ENCODE data around the gene SLC11A1.
A peak's percentile ranks its signal among the peaks of the same experiment; 100 is the strongest.

Gene SLC11A1

GRCh38 chr2:218406209-218406948 is 24.3 kb downstream of the SLC11A1 start:
- DNase-seq = peak; percentile 90 to 94

GRCh38 chr2:218406949-218407618 is 25.0 kb downstream of the SLC11A1 start:
- DNase-seq = no peak

GRCh38 chr2:218407717-218408116 is 25.6 kb downstream of the SLC11A1 start:
- DNase-seq = no peak

GRCh38 chr2:218418321-218418716 is 36.2 kb downstream of the SLC11A1 start:
- DNase-seq = no peak

GRCh38 chr2:218418717-218419458 is 36.8 kb downstream of the SLC11A1 start, which contains the start of gene VIL1:
Gene VIL1, plus strand, starts transcription at chr2:218419123. Its CDS starts 4,656 bp downstream, at chr2:218423779.
- DNase-seq = no peak

- no peak for DNase-seq
Observed at GRCh38 chr2:218419630-218420216, 37.6 kb downstream of the SLC11A1 start.

GRCh38 chr2:218421027-218421426 is 39.0 kb downstream of the SLC11A1 start:
- no peak for DNase-seq

- no peak for DNase-seq
Observed at GRCh38 chr2:218422403-218423086, 40.5 kb downstream of the SLC11A1 start.

- DNase-seq = no peak
Observed at GRCh38 chr2:218423584-218423983, 41.5 kb downstream of the SLC11A1 start.

GRCh38 chr2:218425531-218425930 is 43.5 kb downstream of the SLC11A1 start:
- DNase-seq = no peak

GRCh38 chr2:218427741-218428140 is 45.7 kb downstream of the SLC11A1 start:
- DNase-seq = no peak

- no peak for DNase-seq
Observed at GRCh38 chr2:218428846-218429558, 46.9 kb downstream of the SLC11A1 start.

GRCh38 chr2:218429911-218430692 is 48.0 kb downstream of the SLC11A1 start:
- no peak for DNase-seq

GRCh38 chr2:218430721-218431120 is 48.6 kb downstream of the SLC11A1 start:
- DNase-seq = no peak

- DNase-seq = no peak
Observed at GRCh38 chr2:218431878-218432277, 49.8 kb downstream of the SLC11A1 start.

GRCh38 chr2:218432676-218433365 is 50.7 kb downstream of the SLC11A1 start:
- DNase-seq = no peak

GRCh38 chr2:218434456-218434855 is 52.4 kb downstream of the SLC11A1 start:
- DNase-seq = no peak

- no peak for DNase-seq
Observed at GRCh38 chr2:218435003-218435982, 53.2 kb downstream of the SLC11A1 start.

GRCh38 chr2:218436992-218437391 is 54.9 kb downstream of the SLC11A1 start:
- DNase-seq = no peak

All from NCI-H1930 (cell line).